CD4-positive, CD25-positive, alpha-beta regulatory T cell (primary cell): ENCODE results near the gene SMARCA2. TPM values are rescaled to one million over a fixed set of nuclear protein-coding genes. Genes with fewer than 3 reads are reported as not detected.

Experiments used
- ATAC-seq, 2 donors: fragments of 150-1000 bp; cut with Tn5 transposase; one replicate each; pipeline ENCODE4 v1.10.0; 2021; ENCODE audit warnings: low read depth in 2 of 2, moderate number of reproducible peaks in 2 of 2, moderate library complexity in 1 of 2
- DNase-seq, 3 donors: peaks; one replicate each; pipeline versions ENCODE4 v3.0.0 to v3.0.0-alpha.2; 2012 to 2022; ENCODE audit warnings: mixed read lengths in 1 of 3
- H3K27ac ChIP-seq: one replicate; pipeline ENCODE4 v1.7.0; 2013; ENCODE audit warnings: mild to moderate bottlenecking, low read length; ENCODE audit not compliant: insufficient read depth, poor library complexity, severe bottlenecking
- H3K27me3 ChIP-seq: one replicate; pipeline ENCODE4 v1.7.0; 2013; ENCODE audit warnings: low read length; ENCODE audit not compliant: control insufficient read depth, insufficient read depth
- H3K36me3 ChIP-seq: one replicate; pipeline ENCODE4 v1.7.0; 2013; ENCODE audit warnings: mild to moderate bottlenecking, low read length, moderate library complexity; ENCODE audit not compliant: control insufficient read depth, insufficient read depth
- H3K4me1 ChIP-seq: 2 replicates; pipeline ENCODE4 v1.7.0; 2013; ENCODE audit warnings: mild to moderate bottlenecking, low read length; ENCODE audit not compliant: insufficient read depth, control insufficient read depth, poor library complexity, severe bottlenecking
- H3K4me3 ChIP-seq: one replicate; pipeline ENCODE4 v1.7.0; 2013; ENCODE audit warnings: low read depth, mild to moderate bottlenecking, low read length, moderate library complexity
- H3K9me3 ChIP-seq, 2 experiments: 1 replicate in 1 of 2; 2 replicates in 1 of 2; pipeline ENCODE4 v1.7.0; 2013; ENCODE audit warnings: low read length in 2 of 2, mild to moderate bottlenecking in 1 of 2, moderate library complexity in 1 of 2; ENCODE audit not compliant: control insufficient read depth in 2 of 2
- H3K27ac Mint-ChIP-seq, 3 donors: one replicate each; pipeline ENCODE4 v1.8.0; 2020 to 2022; ENCODE audit warnings: mild to moderate bottlenecking in 3 of 3, mixed read lengths in 3 of 3, moderate library complexity in 2 of 3
- H3K27me3 Mint-ChIP-seq: one replicate; pipeline ENCODE4 v1.8.0; 2022; ENCODE audit warnings: mild to moderate bottlenecking, mixed read lengths
- H3K36me3 Mint-ChIP-seq: one replicate; pipeline ENCODE4 v1.8.0; 2020; ENCODE audit warnings: mixed read lengths
- H3K4me1 Mint-ChIP-seq, 4 donors: one replicate each; pipeline ENCODE4 v1.8.0; 2020 to 2022; ENCODE audit warnings: mixed read lengths in 4 of 4, mild to moderate bottlenecking in 1 of 4
- H3K4me3 Mint-ChIP-seq, 4 donors: one replicate each; pipeline ENCODE4 v1.8.0; 2020 to 2022; ENCODE audit warnings: mild to moderate bottlenecking in 4 of 4, mixed read lengths in 4 of 4, moderate library complexity in 3 of 4
- H3K9me3 Mint-ChIP-seq, 7 donors: one replicate each; pipeline ENCODE4 v1.8.0; 2020 to 2022; ENCODE audit warnings: mixed read lengths in 7 of 7, mild to moderate bottlenecking in 3 of 7, moderate library complexity in 2 of 7
- polyA plus RNA-seq, 4 donors: library from polyadenylated mRNA; unstranded; fragments of 300-500 nt; fragmentation: Illumina TruSeq; gene quantifications; one replicate each; pipeline ENCODE4 v1.2.3, GENCODE V29; 2021
- total RNA-seq: library from RNA; stranded (reverse); gene quantifications from one replicate; pipeline ENCODE4 v1.2.3, GENCODE V29; 2022

The SMARCA2 gene
- total and polyA plus RNA-seq, 5 donors from 2014 or later, result 28.7 to 298 (median 37.8) TPM

- Histone ChIP-seq H3K9me3 (no peaks in the 10 kb centered on the region), H3K4me1 (no peaks in the 10 kb centered on the region), H3K36me3 (no peaks in the 10 kb centered on the region), H3K27ac (no peak overlapping the region), H3K4me3 (no peak overlapping the region), H3K27me3 (no peaks in the 10 kb centered on the region)
- ATAC-seq (no peak), DNase-seq (no peak)
- H3K9me3 Mint-ChIP-seq, result no peaks in the 10 kb centered on the region
- H3K36me3 Mint-ChIP-seq, result peaks cover 1% of the 10 kb centered on the region
- no peaks in the 10 kb centered on the region for H3K4me1 Mint-ChIP-seq
- no peaks in the 10 kb centered on the region for H3K27me3 Mint-ChIP-seq
- H3K4me3 Mint-ChIP-seq, result no peak overlapping the region
- H3K27ac Mint-ChIP-seq, result no peak overlapping the region
Observed at GRCh38 chr9:2214707-2215106, 199.6 kb downstream of the SMARCA2 start.

GRCh38 chr9:2215921-2216441 lies 200.8 kb downstream of the SMARCA2 start:
- Mint-ChIP-seq H3K9me3 (peaks cover 0 to 8% (median 0%) of the 10 kb centered on the region in 7 donors), H3K4me3 (no peak overlapping the region), H3K36me3 (peaks cover 6% of the 10 kb centered on the region), H3K27ac (no peak overlapping the region), H3K4me1 (no peaks in the 10 kb centered on the region), H3K27me3 (no peaks in the 10 kb centered on the region)
- no peaks in the 10 kb centered on the region for H3K9me3 ChIP-seq
- no peaks in the 10 kb centered on the region for H3K27me3 ChIP-seq
- ATAC-seq (no peak), DNase-seq (no peak)
- H3K27ac ChIP-seq, result no peak overlapping the region
- no peaks in the 10 kb centered on the region for H3K36me3 ChIP-seq
- H3K4me3 ChIP-seq, result no peak overlapping the region
- H3K4me1 ChIP-seq, result no peaks in the 10 kb centered on the region

GRCh38 chr9:2216591-2216990 lies 201.4 kb downstream of the SMARCA2 start:
- H3K27me3 Mint-ChIP-seq, result no peaks in the 10 kb centered on the region
- H3K4me1 Mint-ChIP-seq, result no peaks in the 10 kb centered on the region
- Histone ChIP-seq H3K27ac (no peak overlapping the region), H3K4me3 (no peak overlapping the region), H3K4me1 (no peaks in the 10 kb centered on the region), H3K27me3 (no peaks in the 10 kb centered on the region), H3K36me3 (no peaks in the 10 kb centered on the region), H3K9me3 (no peaks in the 10 kb centered on the region)
- H3K36me3 Mint-ChIP-seq, result peaks cover 6% of the 10 kb centered on the region
- H3K4me3 Mint-ChIP-seq, result no peak overlapping the region
- DNase-seq (no peak), ATAC-seq (no peak)
- H3K9me3 Mint-ChIP-seq, result peaks cover 0 to 10% (median 0%) of the 10 kb centered on the region in 7 donors
- no peak overlapping the region for H3K27ac Mint-ChIP-seq

DNA sequence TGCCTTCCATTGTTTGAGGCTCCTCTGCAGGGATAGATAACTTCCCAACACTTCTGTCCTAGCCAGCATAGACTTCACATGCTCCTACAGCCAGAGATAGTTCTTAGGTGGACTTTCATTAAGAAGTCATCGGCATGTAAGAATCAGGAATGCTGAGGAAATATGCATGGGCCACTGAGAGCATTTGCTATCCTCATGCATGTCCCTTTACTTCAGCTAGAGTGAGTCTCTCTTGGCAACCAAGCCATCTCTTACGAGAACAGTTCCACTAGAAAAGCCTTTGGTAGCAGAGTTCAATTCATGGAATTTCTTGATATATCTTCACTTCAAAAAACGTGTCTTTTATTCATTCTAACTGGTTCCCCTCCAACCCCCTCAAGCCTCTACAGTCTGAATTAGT lies 202.4 kb downstream of the SMARCA2 start:
- Mint-ChIP-seq H3K4me1 (no peaks in the 10 kb centered on the region), H3K4me3 (no peak overlapping the region), H3K27ac (no peak overlapping the region), H3K36me3 (peaks cover 6% of the 10 kb centered on the region), H3K9me3 (peaks cover 0 to 10% (median 0%) of the 10 kb centered on the region in 7 donors), H3K27me3 (no peaks in the 10 kb centered on the region)
- ATAC-seq (no peak), DNase-seq (no peak)
- no peaks in the 10 kb centered on the region for H3K9me3 ChIP-seq
- no peaks in the 10 kb centered on the region for H3K27me3 ChIP-seq
- no peak overlapping the region for H3K4me3 ChIP-seq
- H3K36me3 ChIP-seq, result no peaks in the 10 kb centered on the region
- no peak overlapping the region for H3K27ac ChIP-seq
- no peaks in the 10 kb centered on the region for H3K4me1 ChIP-seq

- Histone ChIP-seq H3K4me3 (no peak overlapping the region), H3K9me3 (no peaks in the 10 kb centered on the region), H3K27ac (no peak overlapping the region), H3K4me1 (no peaks in the 10 kb centered on the region), H3K27me3 (no peaks in the 10 kb centered on the region), H3K36me3 (no peaks in the 10 kb centered on the region)
- ATAC-seq (no peak), DNase-seq (no peak)
- no peak overlapping the region for H3K4me3 Mint-ChIP-seq
- H3K36me3 Mint-ChIP-seq, result peaks cover 6% of the 10 kb centered on the region
- no peak overlapping the region for H3K27ac Mint-ChIP-seq
- no peaks in the 10 kb centered on the region for H3K27me3 Mint-ChIP-seq
- peaks cover 0 to 10% (median 0%) of the 10 kb centered on the region in 7 donors for H3K9me3 Mint-ChIP-seq
- no peaks in the 10 kb centered on the region for H3K4me1 Mint-ChIP-seq
Observed at GRCh38 chr9:2220036-2220435, 204.9 kb downstream of the SMARCA2 start.

GRCh38 chr9:2227144-2227867 lies 212.2 kb downstream of the SMARCA2 start:
- H3K36me3 ChIP-seq, result no peaks in the 10 kb centered on the region
- peaks cover 6% of the 10 kb centered on the region for H3K27me3 Mint-ChIP-seq
- no peaks in the 10 kb centered on the region for H3K4me1 Mint-ChIP-seq
- no peaks in the 10 kb centered on the region for H3K36me3 Mint-ChIP-seq
- H3K4me3 Mint-ChIP-seq, result no peak overlapping the region
- H3K27me3 ChIP-seq, result no peaks in the 10 kb centered on the region
- no peak overlapping the region for H3K27ac ChIP-seq
- H3K4me1 ChIP-seq, result no peaks in the 10 kb centered on the region
- ATAC-seq (no peak), DNase-seq (no peak)
- H3K9me3 Mint-ChIP-seq, result peaks cover 0 to 6% (median 2%) of the 10 kb centered on the region in 7 donors
- no peak overlapping the region for H3K27ac Mint-ChIP-seq
- H3K4me3 ChIP-seq, result no peak overlapping the region
- no peaks in the 10 kb centered on the region for H3K9me3 ChIP-seq

GRCh38 chr9:2228132-2228531 lies 213.0 kb downstream of the SMARCA2 start:
- no peaks in the 10 kb centered on the region for H3K9me3 ChIP-seq
- H3K4me3 ChIP-seq, result no peak overlapping the region
- Mint-ChIP-seq H3K27ac (no peak overlapping the region), H3K4me3 (no peak overlapping the region), H3K27me3 (peaks cover 6% of the 10 kb centered on the region), H3K4me1 (no peaks in the 10 kb centered on the region), H3K9me3 (peaks cover 0 to 6% (median 2%) of the 10 kb centered on the region in 7 donors), H3K36me3 (no peaks in the 10 kb centered on the region)
- ATAC-seq, result no peak
- H3K4me1 ChIP-seq, result no peaks in the 10 kb centered on the region
- no peak overlapping the region for H3K27ac ChIP-seq
- H3K27me3 ChIP-seq, result no peaks in the 10 kb centered on the region
- peak in 1 of 3 donors; percentile 9 for DNase-seq
- H3K36me3 ChIP-seq, result no peaks in the 10 kb centered on the region

DNA sequence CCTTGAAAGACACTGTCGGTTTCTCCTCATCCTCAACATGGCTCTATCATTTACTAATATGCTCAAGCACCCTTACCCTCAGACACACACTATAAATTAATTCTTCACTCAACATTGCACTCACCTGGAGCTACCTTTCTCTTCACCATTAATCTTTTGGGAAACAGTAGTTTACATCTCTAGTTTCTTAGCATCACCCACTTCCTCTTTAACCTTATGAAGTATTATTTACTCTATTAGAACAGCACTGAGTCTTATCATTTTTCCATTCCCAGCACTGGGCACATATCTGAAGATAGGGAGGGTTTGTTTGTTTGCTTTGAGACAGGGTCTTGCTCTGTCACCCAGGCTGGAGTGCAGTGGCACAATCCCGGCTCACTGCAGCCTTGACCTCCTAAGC lies 213.5 kb downstream of the SMARCA2 start:
- no peak for DNase-seq
- H3K27me3 Mint-ChIP-seq, result peaks cover 9% of the 10 kb centered on the region
- no peak overlapping the region for H3K4me3 Mint-ChIP-seq
- Histone ChIP-seq H3K27ac (no peak overlapping the region), H3K4me1 (no peaks in the 10 kb centered on the region), H3K27me3 (no peaks in the 10 kb centered on the region), H3K4me3 (no peak overlapping the region), H3K36me3 (no peaks in the 10 kb centered on the region), H3K9me3 (no peaks in the 10 kb centered on the region)
- no peak for ATAC-seq
- H3K4me1 Mint-ChIP-seq, result no peaks in the 10 kb centered on the region
- H3K9me3 Mint-ChIP-seq, result peaks cover 0 to 6% (median 2%) of the 10 kb centered on the region in 7 donors
- H3K27ac Mint-ChIP-seq, result no peak overlapping the region
- no peaks in the 10 kb centered on the region for H3K36me3 Mint-ChIP-seq
